Breast epithelium (tissue), 3 donors: Measurements from ENCODE around the gene C3orf18.

Experiments
- CTCF ChIP-seq, 3 donors: fragments of 450-650 bp; IDR thresholded peaks; one replicate each; pipeline ENCODE4 v1.5.1; 2016 to 2017; ENCODE audit warnings: antibody characterized with exemption in 3 of 3, mild to moderate bottlenecking in 3 of 3, moderate library complexity in 3 of 3
- POLR2A ChIP-seq: fragments of 450-650 bp; IDR thresholded peaks from one replicate; pipeline ENCODE4 v1.6.1; 2016; ENCODE audit warnings: antibody characterized with exemption, mild to moderate bottlenecking, moderate library complexity

GRCh38 chr3:50585919-50586762 is 18.6 kb upstream of the C3orf18 start:
- TF ChIP-seq CTCF (IDR thresholded peaks at IDR 0.05) (no peak), POLR2A (no peak)
